SU-DHL-6 (cell line): ENCODE results near the gene PNMA8A.

ENCODE experiments used
- H2AFZ ChIP-seq: fragments of 200-600 bp; sonication (generic); 2 replicates; pipeline ENCODE4 v1.6.1; 2014; ENCODE audit warnings: low read depth, mild to moderate bottlenecking, moderate library complexity, mixed read lengths, antibody characterized with exemption, low read length; ENCODE audit not compliant: severe bottlenecking
- H3F3A ChIP-seq: fragments of 200-600 bp; shearing (Covaris generic); 2 replicates; pipeline ENCODE4 v1.6.0; 2016; ENCODE audit warnings: antibody characterized with exemption, mild to moderate bottlenecking; ENCODE audit not compliant: insufficient read depth
- H3K27ac ChIP-seq: fragments of 200-600 bp; sonication (generic); 2 replicates; pipeline ENCODE4 v1.5.1; 2016; ENCODE audit warnings: low read depth, mild to moderate bottlenecking, low read length, moderate library complexity, mixed read lengths
- H3K27me3 ChIP-seq: fragments of 200-600 bp; sonication (generic), shearing (Covaris generic); 2 replicates; pipeline ENCODE4 v1.6.0; 2014; ENCODE audit warnings: mild to moderate bottlenecking, low read length
- H3K36me3 ChIP-seq: fragments of 200-600 bp; sonication (generic); 2 replicates; pipeline ENCODE4 v1.6.1; 2014; ENCODE audit warnings: mild to moderate bottlenecking, low read length, mixed read lengths
- H3K4me2 ChIP-seq: fragments of 300-600, 200-600 bp; shearing (Covaris generic), sonication (generic); 2 replicates; pipeline ENCODE4 v1.6.0; 2014; ENCODE audit warnings: low read length, low read depth, mild to moderate bottlenecking; ENCODE audit not compliant: poor library complexity, severe bottlenecking
- H3K4me3 ChIP-seq: fragments of 200-600 bp; sonication (generic); 2 replicates; pipeline ENCODE4 v1.5.1; 2014; ENCODE audit warnings: antibody characterized with exemption, low read length, mild to moderate bottlenecking, mixed read lengths; ENCODE audit not compliant: insufficient read depth, poor library complexity, severe bottlenecking
- H3K79me2 ChIP-seq: fragments of 200-600 bp; sonication (generic); 2 replicates; pipeline ENCODE4 v1.6.1; 2014; ENCODE audit warnings: mild to moderate bottlenecking, low read length, moderate library complexity; ENCODE audit not compliant: insufficient read depth
- H3K9ac ChIP-seq: fragments of 200-600 bp; sonication (generic); 2 replicates; pipeline ENCODE4 v1.7.0; 2014; ENCODE audit warnings: mild to moderate bottlenecking, low read length
- H3K9me2 ChIP-seq: fragments of 200-600 bp; sonication (generic); replicated peaks from 2 replicates; pipeline ENCODE4 v1.6.1; 2014; ENCODE audit warnings: low read length; ENCODE audit not compliant: insufficient read depth
- H3K9me3 ChIP-seq: fragments of 200-600 bp; sonication (generic); 2 replicates; pipeline ENCODE4 v1.6.1; 2014; ENCODE audit warnings: low read length, mixed read lengths; ENCODE audit not compliant: insufficient read depth
- H4K20me1 ChIP-seq: fragments of 200-600 bp; sonication (generic); 2 replicates; pipeline ENCODE4 v1.6.1; 2014; ENCODE audit warnings: low read depth, mild to moderate bottlenecking, antibody characterized with exemption, low read length, moderate library complexity, mixed read lengths
- EZH2phosphoT487 ChIP-seq: fragments of 200-600 bp; sonication (generic), shearing (Covaris generic); conservative IDR thresholded peaks from 2 replicates; pipeline ENCODE4 v1.6.1; 2018; ENCODE audit warnings: mild to moderate bottlenecking, antibody characterized with exemption, low read length, moderate library complexity, mixed read lengths
- TF ChIP-seq, protein P1 (sequence below): fragments of 200-600 bp; sonication (generic); IDR thresholded peaks from one replicate; pipeline ENCODE4 v1.5.1; 2017; ENCODE audit warnings: antibody characterized with exemption, mild to moderate bottlenecking, low read length, moderate library complexity; ENCODE audit not compliant: insufficient read depth, poor library complexity, severe bottlenecking

PNMA8A gene

DNA sequence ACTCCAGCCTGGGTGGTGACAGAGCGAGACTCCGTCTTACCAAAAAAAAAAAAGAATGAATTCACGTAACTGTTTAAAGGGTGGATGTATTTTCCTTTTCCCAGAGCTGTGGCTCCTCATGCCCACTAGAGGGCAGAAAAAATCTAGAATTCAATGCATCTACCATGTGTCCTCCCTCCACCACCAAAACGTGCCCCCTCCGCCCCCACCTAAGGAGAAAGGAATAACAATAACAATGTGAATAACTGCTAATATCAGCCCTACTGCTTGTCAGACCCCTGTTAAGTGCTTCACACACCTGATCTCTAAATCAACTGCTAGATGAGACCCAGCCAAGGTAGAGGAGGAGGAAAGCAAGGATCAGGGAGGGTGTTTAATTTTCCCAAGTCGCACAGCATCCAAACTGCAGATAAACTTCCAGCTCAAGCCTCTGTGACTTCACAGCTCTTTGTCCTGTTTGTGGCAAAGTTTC lies 44.6 kb upstream of the PNMA8A start:
- Histone ChIP-seq H3F3A (no peaks in the 10 kb centered on the region), H3K27me3 (no peaks in the 10 kb centered on the region), H3K36me3 (no peaks in the 10 kb centered on the region), H3K27ac (no peak overlapping the region), H3K79me2 (no peaks in the 10 kb centered on the region), H2AFZ (no peak overlapping the region), H3K4me2 (no peak overlapping the region), H4K20me1 (no peaks in the 10 kb centered on the region), H3K9me2 (no peaks in the 10 kb centered on the region), H3K4me3 (no peak overlapping the region), H3K9ac (no peak overlapping the region), H3K9me3 (no peaks in the 10 kb centered on the region)
- no peak for TF ChIP-seq EZH2phosphoT487
- TF ChIP-seq, protein P1, sequence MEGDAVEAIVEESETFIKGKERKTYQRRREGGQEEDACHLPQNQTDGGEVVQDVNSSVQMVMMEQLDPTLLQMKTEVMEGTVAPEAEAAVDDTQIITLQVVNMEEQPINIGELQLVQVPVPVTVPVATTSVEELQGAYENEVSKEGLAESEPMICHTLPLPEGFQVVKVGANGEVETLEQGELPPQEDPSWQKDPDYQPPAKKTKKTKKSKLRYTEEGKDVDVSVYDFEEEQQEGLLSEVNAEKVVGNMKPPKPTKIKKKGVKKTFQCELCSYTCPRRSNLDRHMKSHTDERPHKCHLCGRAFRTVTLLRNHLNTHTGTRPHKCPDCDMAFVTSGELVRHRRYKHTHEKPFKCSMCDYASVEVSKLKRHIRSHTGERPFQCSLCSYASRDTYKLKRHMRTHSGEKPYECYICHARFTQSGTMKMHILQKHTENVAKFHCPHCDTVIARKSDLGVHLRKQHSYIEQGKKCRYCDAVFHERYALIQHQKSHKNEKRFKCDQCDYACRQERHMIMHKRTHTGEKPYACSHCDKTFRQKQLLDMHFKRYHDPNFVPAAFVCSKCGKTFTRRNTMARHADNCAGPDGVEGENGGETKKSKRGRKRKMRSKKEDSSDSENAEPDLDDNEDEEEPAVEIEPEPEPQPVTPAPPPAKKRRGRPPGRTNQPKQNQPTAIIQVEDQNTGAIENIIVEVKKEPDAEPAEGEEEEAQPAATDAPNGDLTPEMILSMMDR, result peak; percentile 51

GRCh38 chr19:46515290-46515609 lies 43.9 kb upstream of the PNMA8A start:
- Histone ChIP-seq H3K27ac (no peak overlapping the region), H3K4me2 (no peak overlapping the region), H3K27me3 (no peaks in the 10 kb centered on the region), H3K9me3 (no peaks in the 10 kb centered on the region), H3K4me3 (no peak overlapping the region), H3K79me2 (no peaks in the 10 kb centered on the region), H4K20me1 (no peaks in the 10 kb centered on the region), H2AFZ (no peak overlapping the region), H3K9me2 (no peaks in the 10 kb centered on the region), H3F3A (no peaks in the 10 kb centered on the region), H3K9ac (no peak overlapping the region), H3K36me3 (no peaks in the 10 kb centered on the region)
- TF ChIP-seq, protein P1, result no peak
- no peak for TF ChIP-seq EZH2phosphoT487

- no peaks in the 10 kb centered on the region for H3K27me3 ChIP-seq
- H3K79me2 ChIP-seq, result no peaks in the 10 kb centered on the region
- H2AFZ ChIP-seq, result no peak overlapping the region
- no peak overlapping the region for H3K4me2 ChIP-seq
- H4K20me1 ChIP-seq, result no peaks in the 10 kb centered on the region
- H3K4me3 ChIP-seq, result no peak overlapping the region
- no peak for TF ChIP-seq EZH2phosphoT487
- TF ChIP-seq, protein P1, result no peak
- no peaks in the 10 kb centered on the region for H3K9me2 ChIP-seq
- no peaks in the 10 kb centered on the region for H3K9me3 ChIP-seq
- H3K9ac ChIP-seq, result no peak overlapping the region
- no peaks in the 10 kb centered on the region for H3K36me3 ChIP-seq
- no peak overlapping the region for H3K27ac ChIP-seq
- H3F3A ChIP-seq, result no peaks in the 10 kb centered on the region
These were observed 43.4 kb upstream of the PNMA8A start for GRCh38 chr19:46514589-46515289.
